NCI-H2196 treated with DMSO at 0.1 percent for 48 hours (cell line): ENCODE results near the gene DUSP19.
"Not testable (repeated sequence)": the region's sequence is repeated elsewhere in the genome, so short reads cannot be mapped to it uniquely, and the experiment has no call there.

Source experiments
- DNase-seq: peaks from one replicate; lab custom pipeline; 2025; ENCODE audit not compliant: unreplicated experiment; lab: John Stamatoyannopoulos, UW

DUSP19 gene

GRCh38 chr2:183078464-183079138, at the start of gene DUSP19:
DUSP19 (plus strand) TSS chr2:183078747; CDS start chr2:183078934, 187 bp downstream.
- peak; percentile 84 for DNase-seq

- DNase-seq = no peak
Measured at GRCh38 chr2:183029219-183029618, 49.3 kb upstream of the DUSP19 start.

GRCh38 chr2:183031911-183032794, 46.4 kb upstream of the DUSP19 start:
- no peak for DNase-seq

GRCh38 chr2:183033951-183034350, 44.6 kb upstream of the DUSP19 start:
- no peak for DNase-seq

- DNase-seq = no peak
Measured at GRCh38 chr2:183034806-183035205, 43.7 kb upstream of the DUSP19 start.

GRCh38 chr2:183035298-183035953, 43.1 kb upstream of the DUSP19 start:
- DNase-seq = no peak

GRCh38 chr2:183035954-183036669, 42.4 kb upstream of the DUSP19 start:
- DNase-seq = no peak

- no peak for DNase-seq
Measured at GRCh38 chr2:183037074-183037552, 41.4 kb upstream of the DUSP19 start.

GRCh38 chr2:183037553-183038340, 40.8 kb upstream of the DUSP19 start:
- DNase-seq = peak; percentile 59

GRCh38 chr2:183038341-183039300, 39.9 kb upstream of the DUSP19 start, which contains the start of gene NCKAP1:
NCKAP1 (minus strand) TSS chr2:183038457; CDS start chr2:183038099, 358 bp downstream.
- DNase-seq = peak; percentile 73

- DNase-seq = no peak
Measured at GRCh38 chr2:183040604-183041003, 37.9 kb upstream of the DUSP19 start.

GRCh38 chr2:183043580-183043979, 35.0 kb upstream of the DUSP19 start:
- DNase-seq = not testable (repeated sequence)

GRCh38 chr2:183047486-183048125, 30.9 kb upstream of the DUSP19 start:
- not testable (repeated sequence) for DNase-seq

- no peak for DNase-seq
Measured at GRCh38 chr2:183049420-183049819, 29.1 kb upstream of the DUSP19 start.

GRCh38 chr2:183057333-183057985, 21.1 kb upstream of the DUSP19 start:
- DNase-seq = no peak

GRCh38 chr2:183059561-183059960, 19.0 kb upstream of the DUSP19 start:
- no peak for DNase-seq

GRCh38 chr2:183060571-183061231, 17.8 kb upstream of the DUSP19 start:
- DNase-seq = no peak
